Calu3 (cell line): ENCODE results near the gene SMTN. TPM values are rescaled to one million over a fixed set of nuclear protein-coding genes. Genes with fewer than 3 reads are reported as not detected.

Experiments used
- BruUV-seq: library from RNA; stranded (reverse); fragments of 400-500 nt; replicated peaks from 2 replicates; lab custom pipeline; 2021; lab: Mats Ljungman, UMichigan
- CTCF ChIA-PET: fragments of 300-600 bp; sonication (Branson Sonifier 250); formaldehyde crosslinking; loops from one replicate; lab custom pipeline; 2022; ENCODE audit warnings: antibody characterized with exemption; lab: Charles Lee
- DNase-seq: peaks from one replicate; pipeline ENCODE4 v3.0.0; 2022
- H3K27ac Mint-ChIP-seq: one replicate; pipeline ENCODE4 v1.8.0; 2022; ENCODE audit warnings: mixed read lengths; ENCODE audit not compliant: unreplicated experiment
- H3K27me3 Mint-ChIP-seq: one replicate; pipeline ENCODE4 v1.8.0; 2022; ENCODE audit warnings: mixed read lengths; ENCODE audit not compliant: unreplicated experiment
- H3K36me3 Mint-ChIP-seq: one replicate; pipeline ENCODE4 v1.8.0; 2022; ENCODE audit warnings: mild to moderate bottlenecking, moderate library complexity, mixed read lengths; ENCODE audit not compliant: insufficient read depth, unreplicated experiment
- H3K4me1 Mint-ChIP-seq: one replicate; pipeline ENCODE4 v1.8.0; 2022; ENCODE audit warnings: mild to moderate bottlenecking, low read depth, mixed read lengths; ENCODE audit not compliant: unreplicated experiment
- H3K4me3 Mint-ChIP-seq: one replicate; pipeline ENCODE4 v1.8.0; 2022; ENCODE audit warnings: mild to moderate bottlenecking, low read depth, moderate library complexity, mixed read lengths; ENCODE audit not compliant: unreplicated experiment
- H3K9me3 Mint-ChIP-seq: one replicate; pipeline ENCODE4 v1.8.0; 2022; ENCODE audit warnings: low read depth, mixed read lengths; ENCODE audit not compliant: unreplicated experiment
- CTCF ChIP-seq: fragments of 200-600 bp; IDR thresholded peaks from one replicate; pipeline ENCODE4 v1.8.0; 2022; ENCODE audit warnings: antibody characterized with exemption; ENCODE audit not compliant: unreplicated experiment
- intact Hi-C: fragments of 100-400 bp; cut with micrococcal nuclease; formaldehyde crosslinking; loops from one replicate; pipeline ENCODE4 v1.10.0; 2022; ENCODE audit not compliant: unreplicated experiment
- total RNA-seq: library from RNA; stranded (reverse); gene quantifications from 2 replicates; pipeline ENCODE4 v1.2.3, GENCODE V29; 2022

The SMTN gene
- total RNA-seq, 1 experiment from 2014 or later: 61.0 TPM

GRCh38 chr22:31139866-31140716 lies 59.0 kb downstream of the SMTN start, which contains the start of gene PLA2G3:
Gene PLA2G3, minus strand, starts transcription at chr22:31140508. Its CDS starts 154 bp downstream, at chr22:31140354.
- no peak for TF ChIP-seq CTCF
- intact Hi-C loops: no loop called here
- no TSS peak for BruUV-seq
- Mint-ChIP-seq H3K27ac (no peak within 1 kb of the TSS), H3K4me1 (no peaks in the 10 kb centered on the region), H3K27me3 (peaks cover 85% of the 10 kb centered on the region), H3K36me3 (no peaks in the 10 kb centered on the region), H3K9me3 (no peaks in the 10 kb centered on the region), H3K4me3 (no peak within 1 kb of the TSS)
- DNase-seq: no peak
- CTCF ChIA-PET: interaction anchor here (0.6 kb wide), 1 partner anchor 27 kb away, joined by 3 read pairs; no protein-coding TSS in a partner anchor

GRCh38 chr22:31140746-31141145 lies 59.6 kb downstream of the SMTN start:
- TF ChIP-seq CTCF: no peak
- Mint-ChIP-seq H3K4me1 (no peaks in the 10 kb centered on the region), H3K27ac (no peak overlapping the region), H3K9me3 (no peaks in the 10 kb centered on the region), H3K36me3 (no peaks in the 10 kb centered on the region), H3K4me3 (no peak overlapping the region), H3K27me3 (peaks cover 83% of the 10 kb centered on the region)
- intact Hi-C loops: no loop called here
- no TSS peak for BruUV-seq
- CTCF ChIA-PET: no interaction called here
- no peak for DNase-seq

GRCh38 chr22:31141551-31141950 lies 60.4 kb downstream of the SMTN start:
- Mint-ChIP-seq H3K36me3 (no peaks in the 10 kb centered on the region), H3K9me3 (no peaks in the 10 kb centered on the region), H3K4me1 (no peaks in the 10 kb centered on the region), H3K27ac (no peak overlapping the region), H3K4me3 (no peak overlapping the region), H3K27me3 (peaks cover 75% of the 10 kb centered on the region)
- no peak for TF ChIP-seq CTCF
- DNase-seq: no peak
- no TSS peak for BruUV-seq
- CTCF ChIA-PET: interaction anchor here (0.5 kb wide), 2 partner anchors 9 to 18 kb away, joined by 3 to 14 read pairs; partner anchors contain the start of gene RNF185
- intact Hi-C loops: no loop called here

GRCh38 chr22:31142285-31142684 lies 61.2 kb downstream of the SMTN start:
- TF ChIP-seq CTCF: no peak
- no peak overlapping the region for H3K4me3 Mint-ChIP-seq
- DNase-seq: no peak
- CTCF ChIA-PET: no interaction called here
- no peaks in the 10 kb centered on the region for H3K36me3 Mint-ChIP-seq
- intact Hi-C loops: no loop called here
- BruUV-seq: no TSS peak
- H3K9me3 Mint-ChIP-seq: no peaks in the 10 kb centered on the region
- H3K27ac Mint-ChIP-seq: no peak overlapping the region
- H3K27me3 Mint-ChIP-seq: peaks cover 68% of the 10 kb centered on the region
- H3K4me1 Mint-ChIP-seq: no peaks in the 10 kb centered on the region
